Thoracic aorta (tissue), 2 donors: Measurements from ENCODE around the gene NPTXR. TPM values are rescaled to one million over a fixed set of nuclear protein-coding genes. Genes with fewer than 3 reads are reported as not detected.
"Not testable (repeated sequence)": the region's sequence is repeated elsewhere in the genome, so short reads cannot be mapped to it uniquely, and the experiment has no call there.

Experiments used
- ATAC-seq: fragments of 150-250 bp; one replicate; pipeline ENCODE4 v1.8.0; 2017; ENCODE audit warnings: low read depth; ENCODE audit not compliant: insufficient number of reproducible peaks, low FRiP score
- DNase-seq: peaks from one replicate; pipeline ENCODE4 v3.0.0-alpha.2; 2020; ENCODE audit warnings: low spot score
- H3K27ac ChIP-seq, 2 donors: fragments of 200-600 bp; sonication (generic); 1 replicate in 1 of 2; 2 replicates in 1 of 2; pipeline ENCODE4 v1.5.1; 2016; ENCODE audit warnings: mild to moderate bottlenecking in 2 of 2, moderate library complexity in 2 of 2
- H3K27me3 ChIP-seq: fragments of 200-600 bp; sonication (generic); replicated peaks from 2 replicates; pipeline ENCODE4 v1.6.0; 2016; ENCODE audit warnings: mild to moderate bottlenecking; ENCODE audit not compliant: insufficient read depth
- H3K36me3 ChIP-seq: fragments of 200-600 bp; sonication (generic); one replicate; pipeline ENCODE4 v1.5.1; 2016
- H3K4me1 ChIP-seq, 2 donors: fragments of 200-600 bp; sonication (generic); 1 replicate in 1 of 2; 2 replicates in 1 of 2; pipeline versions ENCODE4 v1.5.1 to v1.6.0; 2016; ENCODE audit warnings: low read depth in 2 of 2, mild to moderate bottlenecking in 1 of 2; ENCODE audit not compliant: control insufficient read depth in 1 of 2
- H3K4me3 ChIP-seq: fragments of 200-600 bp; sonication (generic); 2 replicates; pipeline ENCODE4 v1.5.1; 2016; ENCODE audit warnings: mild to moderate bottlenecking
- H3K9me3 ChIP-seq: fragments of 200-600 bp; sonication (generic); 2 replicates; pipeline ENCODE4 v1.5.1; 2016
- total RNA-seq, 2 donors: library from RNA; depleted of rRNA; stranded (reverse); fragments of >200 nt; gene quantifications; one replicate each; pipeline versions ENCODE4 v1.1.0 to v1.2.3, GENCODE V29; 2016
- TF ChIP-seq, protein P1 (sequence below): fragments of 200-600 bp; sonication (generic); IDR thresholded peaks from one replicate; pipeline ENCODE4 v1.5.1; 2019; ENCODE audit warnings: antibody characterized with exemption

Gene NPTXR
- total RNA-seq, 2 donors from 2014 or later = 29.3 to 50.8 TPM

GRCh38 chr22:38859581-38860282 lies 15.9 kb upstream of the NPTXR start:
- no peaks in the 10 kb centered on the region for H3K27me3 ChIP-seq
- no peak overlapping the region for H3K4me3 ChIP-seq
- no peak for DNase-seq
- no peak for ATAC-seq
- no peak overlapping the region for H3K27ac ChIP-seq
- H3K36me3 ChIP-seq = no peaks in the 10 kb centered on the region
- TF ChIP-seq, protein P1, sequence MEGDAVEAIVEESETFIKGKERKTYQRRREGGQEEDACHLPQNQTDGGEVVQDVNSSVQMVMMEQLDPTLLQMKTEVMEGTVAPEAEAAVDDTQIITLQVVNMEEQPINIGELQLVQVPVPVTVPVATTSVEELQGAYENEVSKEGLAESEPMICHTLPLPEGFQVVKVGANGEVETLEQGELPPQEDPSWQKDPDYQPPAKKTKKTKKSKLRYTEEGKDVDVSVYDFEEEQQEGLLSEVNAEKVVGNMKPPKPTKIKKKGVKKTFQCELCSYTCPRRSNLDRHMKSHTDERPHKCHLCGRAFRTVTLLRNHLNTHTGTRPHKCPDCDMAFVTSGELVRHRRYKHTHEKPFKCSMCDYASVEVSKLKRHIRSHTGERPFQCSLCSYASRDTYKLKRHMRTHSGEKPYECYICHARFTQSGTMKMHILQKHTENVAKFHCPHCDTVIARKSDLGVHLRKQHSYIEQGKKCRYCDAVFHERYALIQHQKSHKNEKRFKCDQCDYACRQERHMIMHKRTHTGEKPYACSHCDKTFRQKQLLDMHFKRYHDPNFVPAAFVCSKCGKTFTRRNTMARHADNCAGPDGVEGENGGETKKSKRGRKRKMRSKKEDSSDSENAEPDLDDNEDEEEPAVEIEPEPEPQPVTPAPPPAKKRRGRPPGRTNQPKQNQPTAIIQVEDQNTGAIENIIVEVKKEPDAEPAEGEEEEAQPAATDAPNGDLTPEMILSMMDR = no peak
- H3K4me1 ChIP-seq = peaks cover 18 to 30% of the 10 kb centered on the region in 2 donors
- no peaks in the 10 kb centered on the region for H3K9me3 ChIP-seq

DNA sequence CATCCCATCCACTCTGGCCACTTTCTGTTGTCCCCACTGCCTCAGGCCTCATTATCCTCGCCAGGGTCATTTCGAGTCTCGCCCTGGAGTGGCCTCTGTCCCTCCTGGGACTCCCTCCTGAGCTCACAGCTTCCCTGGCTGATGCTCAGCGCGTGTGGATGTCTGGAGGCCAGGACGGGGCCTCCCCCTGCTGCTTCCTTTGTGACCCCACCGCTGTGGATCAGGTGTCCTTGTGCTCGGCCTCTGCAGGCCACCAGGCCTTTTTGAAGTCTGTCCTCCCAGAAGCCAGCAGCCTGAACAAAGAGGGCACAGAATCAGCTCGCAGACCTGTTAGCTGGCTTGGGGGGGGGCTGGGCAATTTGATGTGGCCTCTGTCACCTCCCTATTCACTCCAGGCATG lies 14.7 kb upstream of the NPTXR start:
- peaks cover 10 to 17% of the 10 kb centered on the region in 2 donors for H3K4me1 ChIP-seq
- TF ChIP-seq, protein P1 = no peak

DNA sequence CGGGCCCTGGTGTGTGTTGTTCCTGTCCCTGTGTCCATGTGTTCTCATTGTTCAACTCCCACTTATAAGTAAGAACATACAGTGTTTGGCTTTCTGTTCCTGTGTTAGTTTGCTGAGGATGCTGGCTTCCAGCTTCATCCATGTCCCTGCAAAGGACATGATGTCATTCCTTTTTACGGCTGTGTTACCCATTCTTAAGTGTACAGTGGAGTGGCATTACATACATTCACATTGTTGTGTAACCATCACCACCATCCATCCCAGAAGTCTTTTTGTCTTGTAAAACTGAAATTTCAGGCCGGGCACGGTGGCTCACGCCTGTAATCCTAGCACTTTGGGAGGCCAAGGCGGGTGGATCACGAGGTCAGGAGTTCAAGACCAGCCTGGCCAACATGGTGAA lies 10.6 kb upstream of the NPTXR start:
- ATAC-seq, H3K27me3 ChIP-seq, DNase-seq, H3K36me3 ChIP-seq, H3K4me3 ChIP-seq, H3K4me1 ChIP-seq, H3K9me3 ChIP-seq, H3K27ac ChIP-seq: not testable (repeated sequence)

More for the DNA sequence above, 14.7 kb upstream of the NPTXR start:
- no peak for ATAC-seq
- Histone ChIP-seq H3K4me3 (no peak overlapping the region), H3K27me3 (no peaks in the 10 kb centered on the region), H3K36me3 (no peaks in the 10 kb centered on the region), H3K27ac (no peak overlapping the region), H3K9me3 (no peaks in the 10 kb centered on the region)
- DNase-seq = no peak

- not testable (repeated sequence) for H3K4me3 ChIP-seq, ATAC-seq, H3K4me1 ChIP-seq, H3K27me3 ChIP-seq, DNase-seq, H3K36me3 ChIP-seq, H3K9me3 ChIP-seq, H3K27ac ChIP-seq
These were observed 10.1 kb upstream of the NPTXR start for GRCh38 chr22:38853883-38854282.

- no peaks in the 10 kb centered on the region for H3K36me3 ChIP-seq
- no peak for DNase-seq
- no peak overlapping the region for H3K4me3 ChIP-seq
- no peaks in the 10 kb centered on the region for H3K9me3 ChIP-seq
- no peaks in the 10 kb centered on the region for H3K27me3 ChIP-seq
- H3K4me1 ChIP-seq = no peaks in the 10 kb centered on the region
- no peak for ATAC-seq
- TF ChIP-seq, protein P1 = no peak
- H3K27ac ChIP-seq = no peak overlapping the region
These were observed 9.4 kb upstream of the NPTXR start for GRCh38 chr22:38853196-38853651.

- ATAC-seq (no peak), DNase-seq (no peak)
- Histone ChIP-seq H3K4me3 (no peak overlapping the region), H3K27me3 (no peaks in the 10 kb centered on the region), H3K4me1 (peaks cover 0 to 5% of the 10 kb centered on the region in 2 donors), H3K9me3 (no peaks in the 10 kb centered on the region), H3K27ac (no peak overlapping the region), H3K36me3 (no peaks in the 10 kb centered on the region)
- TF ChIP-seq, protein P1 = no peak
These were observed 8.7 kb upstream of the NPTXR start for GRCh38 chr22:38852522-38852921.
